PC-9 (cell line): ENCODE measurements around the gene CCL27. TPM values are rescaled to one million over a fixed set of nuclear protein-coding genes. Genes with fewer than 3 reads are reported as not detected.

Source experiments
- BruUV-seq: library from RNA; stranded (reverse); fragments of 400-500 nt; replicated peaks from 2 replicates; lab custom pipeline; 2021; lab: Mats Ljungman, UMichigan
- CTCF ChIA-PET: fragments of 300-600 bp; sonication (Branson Sonifier 250); formaldehyde crosslinking; loops from one replicate; lab custom pipeline; 2022; ENCODE audit warnings: antibody characterized with exemption; lab: Charles Lee
- POLR2A ChIA-PET: fragments of 300-600 bp; sonication (Branson Sonifier 250); formaldehyde crosslinking; loops from one replicate; lab custom pipeline; 2022; ENCODE audit warnings: antibody characterized with exemption; ENCODE audit not compliant: unreplicated experiment; lab: Charles Lee
- DNase-seq, 2 experiments: peaks; one replicate each; pipeline versions ENCODE4 v3.0.0 to v3.0.0-alpha.2; 2015 to 2022; ENCODE audit warnings: mixed read lengths in 1 of 2
- H2AFZ ChIP-seq: fragments of 200-600 bp; sonication (generic); 2 replicates; pipeline ENCODE4 v1.8.1; 2017; ENCODE audit warnings: antibody characterized with exemption
- H3F3A ChIP-seq: fragments of 200-600 bp; sonication (generic); 2 replicates; pipeline ENCODE4 v1.8.1; 2017; ENCODE audit warnings: antibody characterized with exemption, mild to moderate bottlenecking, low read depth; ENCODE audit not compliant: insufficient read depth
- H3K27ac ChIP-seq: fragments of 200-600 bp; sonication (generic); 2 replicates; pipeline ENCODE4 v1.6.1; 2016; ENCODE audit warnings: mixed run types
- H3K27me3 ChIP-seq: fragments of 200-600 bp; sonication (generic); 2 replicates; pipeline ENCODE4 v1.6.1; 2016; ENCODE audit warnings: low read depth, mixed run types; ENCODE audit not compliant: insufficient read depth
- H3K36me3 ChIP-seq: fragments of 200-600 bp; sonication (generic); 2 replicates; pipeline ENCODE4 v1.6.1; 2016; ENCODE audit warnings: low read depth, mixed run types
- H3K4me1 ChIP-seq: fragments of 200-600 bp; sonication (generic); replicated peaks from 2 replicates; pipeline ENCODE4 v1.6.1; 2016; ENCODE audit warnings: mixed run types; ENCODE audit not compliant: insufficient read depth
- H3K4me2 ChIP-seq: fragments of 200-600 bp; sonication (generic); 2 replicates; pipeline ENCODE4 v1.6.1; 2017; ENCODE audit warnings: mixed run types
- H3K4me3 ChIP-seq: fragments of 200-600 bp; sonication (generic); 2 replicates; pipeline ENCODE4 v1.6.1; 2016; ENCODE audit warnings: mixed run types
- H3K79me2 ChIP-seq: fragments of 200-600 bp; sonication (generic); 2 replicates; pipeline ENCODE4 v1.6.1; 2017; ENCODE audit warnings: low read depth, mixed run types
- H3K9me2 ChIP-seq: fragments of 200-600 bp; sonication (generic); 2 replicates; pipeline ENCODE4 v1.8.1; 2017; ENCODE audit warnings: mild to moderate bottlenecking; ENCODE audit not compliant: insufficient read depth
- H3K9me3 ChIP-seq: fragments of 200-600 bp; sonication (generic); 2 replicates; pipeline ENCODE4 v1.8.1; 2016; ENCODE audit warnings: low read depth; ENCODE audit not compliant: insufficient read depth
- H4K20me1 ChIP-seq: fragments of 200-600 bp; sonication (generic); 2 replicates; pipeline ENCODE4 v1.8.1; 2017; ENCODE audit not compliant: insufficient read depth
- EZH2 ChIP-seq: fragments of 200-600 bp; sonication (generic); IDR thresholded peaks from 2 replicates; pipeline ENCODE4 v1.8.0; 2017; ENCODE audit warnings: antibody characterized with exemption, low read depth
- intact Hi-C: fragments of 100-400 bp; cut with micrococcal nuclease; formaldehyde crosslinking; loops from one replicate; pipeline ENCODE4 v1.10.0; 2022; ENCODE audit not compliant: unreplicated experiment
- total RNA-seq: library from RNA; stranded (reverse); gene quantifications from 2 replicates; pipeline ENCODE4 v1.2.3, GENCODE V29; 2021
- TF ChIP-seq, protein P1 (sequence below): fragments of 200-600 bp; sonication (generic); conservative IDR thresholded peaks from 2 replicates; pipeline ENCODE4 v1.6.1; 2017; ENCODE audit warnings: mixed run types, antibody characterized with exemption, mild to moderate bottlenecking, moderate library complexity

CCL27 gene
- total RNA-seq, 1 experiment from 2014 or later = 0.44 TPM

DNA sequence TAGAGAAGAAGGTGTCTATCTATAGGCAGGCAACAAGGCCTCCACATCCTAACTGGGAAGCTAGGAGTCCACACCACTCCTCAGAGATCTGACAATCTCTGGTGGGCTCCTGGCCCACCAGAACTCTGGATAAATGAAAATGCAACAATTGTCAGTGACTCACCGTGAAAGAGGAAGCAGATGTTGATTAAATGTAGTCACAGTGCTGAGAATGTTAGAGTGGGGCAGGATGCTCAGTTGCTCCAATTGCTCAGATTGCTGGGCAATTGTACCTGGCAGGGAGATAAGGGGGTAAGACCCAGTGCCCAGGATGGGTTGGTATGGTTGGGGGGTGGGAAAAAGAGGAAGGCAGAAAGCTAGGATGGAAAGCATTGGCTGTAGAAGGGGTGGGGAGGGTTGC is 24.3 kb upstream of the CCL27 start:
- no peaks in the 10 kb centered on the region for H3K4me1 ChIP-seq
- H3F3A ChIP-seq = no peaks in the 10 kb centered on the region
- no peak overlapping the region for H2AFZ ChIP-seq
- no peak overlapping the region for H3K27ac ChIP-seq
- H3K27me3 ChIP-seq = no peaks in the 10 kb centered on the region
- no peaks in the 10 kb centered on the region for H4K20me1 ChIP-seq
- H3K4me2 ChIP-seq = no peak overlapping the region
- DNase-seq = no peak
- ChIA-PET POLR2A (no interaction called here), CTCF (no interaction called here)
- H3K79me2 ChIP-seq = no peaks in the 10 kb centered on the region
- no peaks in the 10 kb centered on the region for H3K9me3 ChIP-seq
- BruUV-seq = no TSS peak
- intact Hi-C loops = no loop called here
- no peak for TF ChIP-seq EZH2
- TF ChIP-seq, protein P1, sequence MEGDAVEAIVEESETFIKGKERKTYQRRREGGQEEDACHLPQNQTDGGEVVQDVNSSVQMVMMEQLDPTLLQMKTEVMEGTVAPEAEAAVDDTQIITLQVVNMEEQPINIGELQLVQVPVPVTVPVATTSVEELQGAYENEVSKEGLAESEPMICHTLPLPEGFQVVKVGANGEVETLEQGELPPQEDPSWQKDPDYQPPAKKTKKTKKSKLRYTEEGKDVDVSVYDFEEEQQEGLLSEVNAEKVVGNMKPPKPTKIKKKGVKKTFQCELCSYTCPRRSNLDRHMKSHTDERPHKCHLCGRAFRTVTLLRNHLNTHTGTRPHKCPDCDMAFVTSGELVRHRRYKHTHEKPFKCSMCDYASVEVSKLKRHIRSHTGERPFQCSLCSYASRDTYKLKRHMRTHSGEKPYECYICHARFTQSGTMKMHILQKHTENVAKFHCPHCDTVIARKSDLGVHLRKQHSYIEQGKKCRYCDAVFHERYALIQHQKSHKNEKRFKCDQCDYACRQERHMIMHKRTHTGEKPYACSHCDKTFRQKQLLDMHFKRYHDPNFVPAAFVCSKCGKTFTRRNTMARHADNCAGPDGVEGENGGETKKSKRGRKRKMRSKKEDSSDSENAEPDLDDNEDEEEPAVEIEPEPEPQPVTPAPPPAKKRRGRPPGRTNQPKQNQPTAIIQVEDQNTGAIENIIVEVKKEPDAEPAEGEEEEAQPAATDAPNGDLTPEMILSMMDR = no peak
- no peak overlapping the region for H3K4me3 ChIP-seq
- H3K9me2 ChIP-seq = no peaks in the 10 kb centered on the region
- H3K36me3 ChIP-seq = no peaks in the 10 kb centered on the region

DNA sequence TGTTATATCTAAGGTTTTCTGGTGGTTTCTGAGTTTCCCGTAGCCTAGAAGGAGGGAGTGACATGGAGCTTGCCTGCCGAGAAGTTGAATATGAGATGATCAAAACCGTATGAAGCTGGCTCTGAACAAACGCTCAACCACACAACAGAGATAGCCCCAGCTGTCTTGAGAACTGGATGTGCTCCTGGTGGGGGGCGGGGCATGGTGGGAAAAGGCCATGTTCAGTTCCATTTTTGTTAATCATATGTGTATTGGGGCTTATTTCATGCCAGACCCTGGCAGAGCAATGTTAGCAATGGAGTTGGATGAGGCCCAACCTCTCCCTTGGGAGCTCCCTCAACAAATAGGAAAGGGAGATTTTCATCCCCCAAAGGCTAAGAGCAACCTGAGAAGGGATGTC is 23.8 kb upstream of the CCL27 start:
- Histone ChIP-seq H4K20me1 (no peaks in the 10 kb centered on the region), H3K4me3 (no peak overlapping the region), H3K27me3 (no peaks in the 10 kb centered on the region), H3K9me2 (no peaks in the 10 kb centered on the region), H3K9me3 (no peaks in the 10 kb centered on the region), H3F3A (no peaks in the 10 kb centered on the region), H3K4me1 (no peaks in the 10 kb centered on the region), H2AFZ (no peak overlapping the region), H3K36me3 (no peaks in the 10 kb centered on the region), H3K79me2 (no peaks in the 10 kb centered on the region), H3K4me2 (no peak overlapping the region), H3K27ac (no peak overlapping the region)
- BruUV-seq = no TSS peak
- TF ChIP-seq EZH2 = no peak
- TF ChIP-seq, protein P1 = no peak
- ChIA-PET POLR2A (no interaction called here), CTCF (no interaction called here)
- intact Hi-C loops = no loop called here
- DNase-seq = no peak

DNA sequence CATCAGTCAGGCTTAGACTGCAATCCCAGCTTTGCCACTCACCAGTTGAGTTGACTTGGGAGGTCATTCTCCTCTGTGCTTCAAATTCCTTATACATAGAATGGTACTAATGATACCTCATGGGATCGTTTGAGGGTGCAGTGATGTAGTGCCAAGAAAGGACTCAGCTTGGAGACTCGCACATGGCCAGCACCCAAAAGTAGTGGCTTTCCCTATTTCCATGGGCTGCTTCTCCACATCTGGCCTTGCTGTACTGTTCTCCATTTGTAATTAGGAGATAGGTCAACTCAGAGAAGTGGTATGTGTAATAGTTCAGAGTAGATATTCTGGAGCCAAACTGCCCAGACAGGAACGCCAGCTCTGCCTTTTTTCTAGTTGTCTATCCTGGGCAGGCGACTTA is 23.1 kb upstream of the CCL27 start:
- Histone ChIP-seq H2AFZ (no peak overlapping the region), H3K36me3 (no peaks in the 10 kb centered on the region), H3K79me2 (no peaks in the 10 kb centered on the region), H3K4me2 (no peak overlapping the region), H3K9me2 (no peaks in the 10 kb centered on the region), H3K4me1 (no peaks in the 10 kb centered on the region), H3F3A (no peaks in the 10 kb centered on the region), H3K4me3 (no peak overlapping the region), H3K27ac (no peak overlapping the region), H3K27me3 (no peaks in the 10 kb centered on the region), H3K9me3 (no peaks in the 10 kb centered on the region), H4K20me1 (no peaks in the 10 kb centered on the region)
- intact Hi-C loops = no loop called here
- no TSS peak for BruUV-seq
- TF ChIP-seq, protein P1 = no peak
- no peak for TF ChIP-seq EZH2
- DNase-seq = no peak
- POLR2A ChIA-PET = no interaction called here
- CTCF ChIA-PET = no interaction called here
